NB4 (cell line): ENCODE data around the gene KLHL28.

ENCODE experiments used
- MYC ChIP-seq: IDR thresholded peaks from 2 replicates; pipeline ENCODE4 v1.6.1; 2011; ENCODE audit warnings: low read depth, low read length
- POLR2A ChIP-seq: IDR thresholded peaks from 2 replicates; pipeline ENCODE4 v1.6.1; 2011; ENCODE audit warnings: mild to moderate bottlenecking; ENCODE audit not compliant: insufficient read length; ENCODE audit errors: extremely low read depth
- TF ChIP-seq, protein P1 (sequence below): IDR thresholded peaks from one replicate; pipeline ENCODE4 v1.5.1; 2012; ENCODE audit warnings: low read depth, low read length
- TF ChIP-seq, protein P2 (sequence below): IDR thresholded peaks from 2 replicates; pipeline ENCODE4 v1.6.1; 2011; ENCODE audit warnings: low read depth, low read length

DNA sequence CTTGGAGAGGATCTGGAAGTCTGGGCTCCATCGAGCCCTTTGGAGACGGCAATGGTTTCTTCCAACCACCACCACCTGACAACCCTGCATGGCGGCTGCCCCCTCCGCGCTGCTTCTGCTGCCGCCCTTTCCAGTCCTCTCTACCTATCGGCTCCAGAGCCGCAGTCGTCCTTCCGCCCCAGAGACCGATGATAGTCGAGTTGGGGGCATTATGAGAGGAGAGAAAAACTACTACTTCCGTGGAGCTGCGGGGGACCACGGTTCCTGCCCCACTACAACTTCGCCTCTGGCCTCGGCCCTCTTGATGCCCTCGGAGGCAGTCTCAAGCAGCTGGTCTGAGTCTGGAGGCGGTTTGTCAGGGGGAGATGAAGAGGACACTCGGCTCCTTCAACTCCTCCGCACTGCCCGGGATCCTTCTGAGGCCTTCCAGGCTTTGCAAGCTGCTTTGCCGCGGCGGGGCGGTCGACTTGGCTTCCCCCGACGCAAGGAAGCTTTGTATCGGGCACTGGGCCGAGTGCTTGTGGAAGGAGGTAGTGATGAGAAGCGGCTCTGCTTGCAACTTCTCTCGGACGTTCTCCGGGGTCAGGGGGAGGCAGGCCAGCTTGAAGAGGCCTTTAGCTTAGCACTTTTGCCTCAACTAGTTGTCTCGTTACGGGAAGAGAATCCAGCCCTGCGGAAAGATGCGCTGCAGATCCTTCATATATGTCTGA, 742 bp upstream of the KLHL28 start:
- TF ChIP-seq, protein P1, sequence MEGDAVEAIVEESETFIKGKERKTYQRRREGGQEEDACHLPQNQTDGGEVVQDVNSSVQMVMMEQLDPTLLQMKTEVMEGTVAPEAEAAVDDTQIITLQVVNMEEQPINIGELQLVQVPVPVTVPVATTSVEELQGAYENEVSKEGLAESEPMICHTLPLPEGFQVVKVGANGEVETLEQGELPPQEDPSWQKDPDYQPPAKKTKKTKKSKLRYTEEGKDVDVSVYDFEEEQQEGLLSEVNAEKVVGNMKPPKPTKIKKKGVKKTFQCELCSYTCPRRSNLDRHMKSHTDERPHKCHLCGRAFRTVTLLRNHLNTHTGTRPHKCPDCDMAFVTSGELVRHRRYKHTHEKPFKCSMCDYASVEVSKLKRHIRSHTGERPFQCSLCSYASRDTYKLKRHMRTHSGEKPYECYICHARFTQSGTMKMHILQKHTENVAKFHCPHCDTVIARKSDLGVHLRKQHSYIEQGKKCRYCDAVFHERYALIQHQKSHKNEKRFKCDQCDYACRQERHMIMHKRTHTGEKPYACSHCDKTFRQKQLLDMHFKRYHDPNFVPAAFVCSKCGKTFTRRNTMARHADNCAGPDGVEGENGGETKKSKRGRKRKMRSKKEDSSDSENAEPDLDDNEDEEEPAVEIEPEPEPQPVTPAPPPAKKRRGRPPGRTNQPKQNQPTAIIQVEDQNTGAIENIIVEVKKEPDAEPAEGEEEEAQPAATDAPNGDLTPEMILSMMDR = no peak
- TF ChIP-seq, protein P2, sequence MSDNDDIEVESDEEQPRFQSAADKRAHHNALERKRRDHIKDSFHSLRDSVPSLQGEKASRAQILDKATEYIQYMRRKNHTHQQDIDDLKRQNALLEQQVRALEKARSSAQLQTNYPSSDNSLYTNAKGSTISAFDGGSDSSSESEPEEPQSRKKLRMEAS = no peak
- TF ChIP-seq POLR2A (no peak), MYC (peak; percentile 4; the same call in 1 of the 2 replicates)
